Ovary (tissue), 9 donors: ENCODE results near the gene FAP. TPM values are rescaled to one million over a fixed set of nuclear protein-coding genes. Genes with fewer than 3 reads are reported as not detected.

Experiments
- DNase-seq, 5 donors: peaks; one replicate each; pipeline ENCODE4 v3.0.0-alpha.2; 2019 to 2020
- H3K27ac ChIP-seq, 2 donors: fragments of 200-600 bp; one replicate each; pipeline versions ENCODE4 v1.5.1 to v1.8.0; 2019 to 2022
- H3K27me3 ChIP-seq: fragments of 200-600 bp; one replicate; pipeline ENCODE4 v1.8.0; 2022
- H3K36me3 ChIP-seq: fragments of 200-600 bp; sonication (generic); one replicate; pipeline ENCODE4 v1.5.1; 2019
- H3K4me1 ChIP-seq: one replicate; pipeline ENCODE4 v1.8.1; 2013; ENCODE audit warnings: mild to moderate bottlenecking, moderate library complexity; ENCODE audit not compliant: insufficient read depth
- H3K4me3 ChIP-seq: fragments of 200-600 bp; sonication (generic); one replicate; pipeline ENCODE4 v1.5.1; 2017
- H3K9me3 ChIP-seq, 2 donors: fragments of 200-600 bp in 1 of 2; sonication (generic) in 1 of 2; one replicate each; pipeline versions ENCODE4 v1.5.1 to v1.8.1; 2013 to 2019; ENCODE audit warnings: mild to moderate bottlenecking in 1 of 2, moderate library complexity in 1 of 2
- EP300 ChIP-seq: sonication (generic); formaldehyde crosslinking; IDR thresholded peaks from one replicate; pipeline ENCODE4 v1.6.1; 2017; ENCODE audit warnings: antibody characterized with exemption
- POLR2A ChIP-seq: fragments of 450-650 bp; IDR thresholded peaks from one replicate; pipeline ENCODE4 v1.6.1; 2017; ENCODE audit warnings: antibody characterized with exemption, mild to moderate bottlenecking, moderate library complexity
- WGBS, 3 donors: extraction: QIAGEN DNeasy Blood & Tissue Kit in 1 of 3; methylation state at CpG; one replicate each; pipeline versions ENCODE4 v1.1.5 to v1.1.7; 2013 to 2017; 5-methylcytosine and 5-hydroxymethylcytosine counted together
- intact Hi-C, 4 donors: fragments of 100-400 bp; cut with DNase I; formaldehyde crosslinking; loops; one replicate each; pipeline versions ENCODE4 v1.11.0 to v1.15.1; 2022 to 2023
- polyA plus RNA-seq, 2 donors: library from polyadenylated mRNA; stranded (reverse); fragments of 200-250 nt in 1 of 2; fragments of 350-450 nt in 1 of 2; fragmentation: Illumina TruSeq in 1 of 2; extraction: RNeasy Lipid Tissue Mini Kit (QIAGEN cat#74804) in 1 of 2; gene quantifications; one replicate each; pipeline ENCODE4 v1.2.3, GENCODE V29; 2013 to 2014
- total RNA-seq, 7 donors: library from RNA; depleted of rRNA in 2 of 7; stranded (reverse); fragments of >200 nt in 2 of 7; fragmentation: NEBNext Ultra II Directional in 3 of 7; extraction: Animal tissue kit (Norgen Biotek cat#: 25700) in 3 of 7; gene quantifications; one replicate each; pipeline versions ENCODE4 v1.1.0 to v1.2.4, GENCODE V29; 2016 to 2023
- TF ChIP-seq, protein P1 (sequence below), 3 donors: fragments of 450-650 bp in 2 of 3; fragments of 200-600 bp in 1 of 3; IDR thresholded peaks; one replicate each; pipeline versions ENCODE4 v1.5.1 to v1.8.0; 2016 to 2022; ENCODE audit warnings: antibody characterized with exemption in 3 of 3, mild to moderate bottlenecking in 1 of 3
- donor health status: DM: no; HTN: no; CAD: no; lungs with moderate emphysema.
- donor health status: DM: no; HTN: no; CAD: no.
- donor health status: Bipolar disorder and iron deficiency.
- donor health status: DM: yes; HTN: yes; CAD: no.
- donor health status: DM: no; HTN: no; CAD: no.
- donor health status: DM: yes; HTN: yes; CAD: no.

Gene FAP
- total and polyA plus RNA-seq, 9 donors, result 0.76 to 11.6 (median 2.3) TPM

GRCh38 chr2:162172802-162173370, 70.4 kb downstream of the FAP start:
- Histone ChIP-seq H3K9me3 (no peaks in the 10 kb centered on the region), H3K27ac (no peak overlapping the region), H3K4me3 (no peak overlapping the region), H3K27me3 (no peaks in the 10 kb centered on the region), H3K36me3 (no peaks in the 10 kb centered on the region), H3K4me1 (no peaks in the 10 kb centered on the region)
- no peak for TF ChIP-seq EP300
- 19 to 50% (median 24%) methylated on average over 1 of the region's 1 CpG for WGBS, 3 donors
- intact Hi-C loops, result no loop called here
- DNase-seq, result no peak

GRCh38 chr2:162166745-162167144, 76.5 kb downstream of the FAP start:
- no peaks in the 10 kb centered on the region for H3K27me3 ChIP-seq
- H3K4me3 ChIP-seq, result no peak overlapping the region
- no peak for DNase-seq
- 92 to 95% (median 93%) methylated on average over 4 of the region's 4 CpGs for WGBS, 3 donors
- intact Hi-C loops, result no loop called here
- no peak overlapping the region for H3K27ac ChIP-seq
- H3K36me3 ChIP-seq, result no peaks in the 10 kb centered on the region
- no peaks in the 10 kb centered on the region for H3K9me3 ChIP-seq
- no peaks in the 10 kb centered on the region for H3K4me1 ChIP-seq
- no peak for TF ChIP-seq EP300
- TF ChIP-seq, protein P1, sequence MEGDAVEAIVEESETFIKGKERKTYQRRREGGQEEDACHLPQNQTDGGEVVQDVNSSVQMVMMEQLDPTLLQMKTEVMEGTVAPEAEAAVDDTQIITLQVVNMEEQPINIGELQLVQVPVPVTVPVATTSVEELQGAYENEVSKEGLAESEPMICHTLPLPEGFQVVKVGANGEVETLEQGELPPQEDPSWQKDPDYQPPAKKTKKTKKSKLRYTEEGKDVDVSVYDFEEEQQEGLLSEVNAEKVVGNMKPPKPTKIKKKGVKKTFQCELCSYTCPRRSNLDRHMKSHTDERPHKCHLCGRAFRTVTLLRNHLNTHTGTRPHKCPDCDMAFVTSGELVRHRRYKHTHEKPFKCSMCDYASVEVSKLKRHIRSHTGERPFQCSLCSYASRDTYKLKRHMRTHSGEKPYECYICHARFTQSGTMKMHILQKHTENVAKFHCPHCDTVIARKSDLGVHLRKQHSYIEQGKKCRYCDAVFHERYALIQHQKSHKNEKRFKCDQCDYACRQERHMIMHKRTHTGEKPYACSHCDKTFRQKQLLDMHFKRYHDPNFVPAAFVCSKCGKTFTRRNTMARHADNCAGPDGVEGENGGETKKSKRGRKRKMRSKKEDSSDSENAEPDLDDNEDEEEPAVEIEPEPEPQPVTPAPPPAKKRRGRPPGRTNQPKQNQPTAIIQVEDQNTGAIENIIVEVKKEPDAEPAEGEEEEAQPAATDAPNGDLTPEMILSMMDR (IDR thresholded peaks at IDR 0.05), result no peak
- TF ChIP-seq POLR2A, result no peak

- H3K4me1 ChIP-seq, result no peaks in the 10 kb centered on the region
- H3K27ac ChIP-seq, result no peak overlapping the region
- DNase-seq, result no peak
- no peaks in the 10 kb centered on the region for H3K36me3 ChIP-seq
- no peak overlapping the region for H3K4me3 ChIP-seq
- H3K9me3 ChIP-seq, result no peaks in the 10 kb centered on the region
- TF ChIP-seq POLR2A, result no peak
- TF ChIP-seq, protein P1 (IDR thresholded peaks at IDR 0.05), result no peak
- intact Hi-C loops, result no loop called here
- no peaks in the 10 kb centered on the region for H3K27me3 ChIP-seq
Observed at GRCh38 chr2:162166174-162166573, 77.1 kb downstream of the FAP start.

- 8 to 12% (median 8%) methylated on average over 2 of the region's 2 CpGs for WGBS, 3 donors
- Histone ChIP-seq H3K9me3 (no peaks in the 10 kb centered on the region), H3K36me3 (no peaks in the 10 kb centered on the region), H3K27me3 (no peaks in the 10 kb centered on the region), H3K27ac (no peak overlapping the region), H3K4me3 (no peak overlapping the region), H3K4me1 (no peaks in the 10 kb centered on the region)
- DNase-seq, result no peak
- intact Hi-C loops, result no loop called here
- TF ChIP-seq, protein P1 (IDR thresholded peaks at IDR 0.05), result no peak
- TF ChIP-seq POLR2A, result no peak
- no peak for TF ChIP-seq EP300
Observed at GRCh38 chr2:162164802-162165201, 78.4 kb downstream of the FAP start.

DNA sequence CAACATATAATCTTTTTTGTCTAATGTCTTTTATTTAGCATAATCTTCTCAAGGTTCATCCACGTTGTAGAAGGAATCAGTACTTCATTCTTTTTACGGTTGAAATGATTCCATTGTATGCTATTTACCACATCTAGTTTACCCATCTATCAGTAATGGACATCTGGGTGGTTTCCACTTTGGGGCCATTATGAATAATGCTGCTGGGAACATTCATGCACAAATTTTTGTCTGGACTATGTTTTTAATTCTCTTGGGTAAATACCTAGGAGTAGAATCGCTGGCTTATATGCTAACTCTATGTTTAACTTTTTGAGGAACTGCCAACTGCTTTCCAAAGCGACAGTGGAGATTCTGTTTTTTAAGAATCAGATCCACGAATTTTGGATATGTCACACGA, 83.8 kb downstream of the FAP start:
- no peak overlapping the region for H3K4me3 ChIP-seq
- H3K27me3 ChIP-seq, result no peaks in the 10 kb centered on the region
- WGBS, 3 donors, result 84 to 91% (median 87%) methylated on average over 6 of the region's 6 CpGs
- H3K9me3 ChIP-seq, result no peaks in the 10 kb centered on the region
- DNase-seq, result no peak
- no peak overlapping the region for H3K27ac ChIP-seq
- no peaks in the 10 kb centered on the region for H3K36me3 ChIP-seq
- intact Hi-C loops, result no loop called here
- TF ChIP-seq POLR2A (no peak), EP300 (no peak)
- TF ChIP-seq, protein P1 (IDR thresholded peaks at IDR 0.05), result no peak
- H3K4me1 ChIP-seq, result no peaks in the 10 kb centered on the region
